D341Med (cell line): ENCODE measurements around the gene OBSCN.

Experiments
- DNase-seq: peaks from one replicate; pipeline ENCODE4 v3.0.0; 2012; ENCODE audit warnings: low spot score

The OBSCN gene

DNA sequence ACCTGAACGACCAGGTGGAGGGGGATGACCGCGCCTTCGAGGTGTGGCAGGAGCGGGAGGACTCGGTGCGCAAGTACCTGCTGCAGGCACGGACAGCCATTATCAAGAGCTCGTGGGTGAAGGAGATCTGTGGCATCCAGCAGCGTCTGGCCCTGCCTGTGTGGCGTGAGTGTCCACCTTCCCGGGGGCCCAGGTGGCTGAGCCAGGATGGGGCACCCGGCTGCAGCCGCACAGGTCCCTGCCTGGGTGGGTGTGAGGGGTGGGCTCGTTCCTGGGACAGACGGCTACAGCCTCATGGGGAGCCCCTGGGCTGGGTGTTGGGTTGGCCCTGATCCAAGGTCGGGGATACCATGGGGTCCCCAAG is 133.6 kb downstream of the OBSCN start:
- DNase-seq: no peak

DNA sequence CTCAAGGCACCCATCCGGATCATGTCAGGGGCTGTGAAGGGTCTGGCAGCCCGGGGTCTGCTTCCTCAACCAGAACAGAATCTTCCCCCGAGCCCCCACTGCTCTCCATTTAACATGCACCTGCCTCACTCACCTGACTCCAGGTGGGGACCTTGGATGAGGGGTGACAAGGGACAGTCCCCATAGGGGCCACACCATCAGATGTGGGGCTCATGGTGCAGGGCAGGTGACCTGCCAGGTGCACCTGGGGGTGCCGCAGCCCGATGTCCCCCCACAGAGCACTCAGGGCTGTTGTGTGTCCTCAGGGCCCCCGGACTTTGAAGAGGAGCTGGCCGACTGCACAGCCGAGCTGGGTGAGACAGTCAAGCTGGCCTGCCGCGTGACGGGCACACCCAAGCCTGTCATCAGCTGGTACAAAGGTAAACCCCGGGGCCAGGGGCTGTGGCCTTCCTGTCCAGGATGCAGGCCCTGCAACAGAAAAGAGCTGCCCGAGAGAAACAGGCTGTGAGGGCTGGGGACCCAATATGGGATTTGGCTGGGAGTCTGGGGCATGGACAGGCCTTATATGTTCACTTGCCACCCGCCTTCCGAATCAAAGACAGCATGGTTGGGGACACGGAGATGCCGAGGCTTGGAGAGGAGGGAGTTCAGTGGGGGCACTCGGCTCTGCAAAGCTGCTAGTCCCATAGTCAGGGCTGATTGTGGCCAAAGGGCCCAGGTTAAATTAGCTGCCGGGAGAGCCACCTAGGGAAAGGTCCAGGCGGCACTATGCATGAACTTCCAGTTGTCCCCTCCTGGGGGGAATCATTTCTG is 134.2 kb downstream of the OBSCN start:
- no peak for DNase-seq

DNA sequence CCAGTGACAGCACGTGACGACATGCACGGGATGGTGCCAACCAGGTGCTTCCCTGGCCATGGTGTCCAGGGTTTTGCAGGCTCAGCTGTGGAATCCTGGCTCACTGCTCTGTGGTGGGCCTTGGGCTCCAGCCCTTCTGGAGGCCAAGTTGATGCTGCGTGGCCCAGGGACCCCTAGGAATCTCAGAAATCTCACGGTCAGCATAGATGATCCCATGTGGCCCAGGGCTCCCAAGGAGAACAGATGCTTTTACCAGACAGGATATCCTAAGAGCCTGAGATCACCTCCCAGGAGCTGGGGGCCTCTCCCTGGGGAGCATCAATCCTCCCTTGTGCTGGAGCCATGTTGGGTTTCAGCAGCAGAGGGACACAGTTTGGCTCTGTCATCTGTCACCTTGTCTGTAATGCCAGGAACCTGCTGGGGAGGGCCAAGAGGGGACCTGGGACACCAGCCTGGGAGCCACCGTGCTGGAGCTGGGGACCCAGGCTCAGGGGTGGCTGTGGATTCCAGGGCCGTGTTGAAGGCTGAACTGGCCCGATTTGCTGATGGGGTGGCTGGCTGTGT is 134.9 kb downstream of the OBSCN start:
- DNase-seq: no peak

DNA sequence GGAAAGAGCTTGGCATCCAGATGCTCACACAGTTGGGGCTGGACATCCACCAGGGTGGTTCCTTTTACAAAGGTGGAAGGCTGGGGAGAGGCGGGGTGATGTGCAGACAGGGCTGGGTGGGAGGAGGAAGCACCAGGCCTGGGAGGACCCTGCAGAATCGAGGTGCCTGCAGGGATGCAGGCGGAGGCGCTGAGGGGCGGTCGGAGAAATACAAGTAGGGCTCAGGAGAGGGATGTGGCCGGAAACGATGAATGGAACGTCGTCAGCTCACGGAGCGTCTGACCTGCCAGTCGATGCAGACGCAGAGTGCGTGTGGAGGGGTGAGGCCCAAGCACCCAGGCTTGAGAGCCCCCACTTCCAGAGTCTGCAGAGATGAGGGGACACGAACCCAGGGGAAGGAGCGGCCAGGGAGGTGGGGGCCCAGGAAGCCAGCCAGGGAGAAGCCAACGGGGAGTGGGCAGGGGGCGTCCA is 135.4 kb downstream of the OBSCN start:
- DNase-seq: no peak

DNA sequence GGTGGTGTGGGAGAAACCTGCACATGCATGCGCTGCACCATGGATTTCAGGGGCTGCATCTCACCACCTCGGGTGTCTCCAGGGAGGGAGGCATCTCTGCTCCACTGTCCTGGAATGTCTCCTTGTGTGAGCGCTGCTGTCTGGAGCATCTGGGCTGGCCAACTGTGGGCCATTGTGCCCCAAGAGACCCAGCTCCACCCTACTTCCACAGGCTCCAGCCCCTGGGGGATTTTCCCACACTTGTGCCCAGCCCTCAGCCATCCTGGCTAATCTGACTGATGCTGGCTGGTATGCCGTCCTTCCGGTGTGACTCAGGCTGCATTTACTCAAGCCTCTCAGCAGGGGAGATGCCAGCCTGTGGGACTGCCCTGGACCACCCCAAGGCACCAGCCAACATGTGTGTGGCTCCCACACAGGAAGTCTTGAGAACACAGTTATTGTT is 136.8 kb downstream of the OBSCN start:
- DNase-seq: no peak

DNA sequence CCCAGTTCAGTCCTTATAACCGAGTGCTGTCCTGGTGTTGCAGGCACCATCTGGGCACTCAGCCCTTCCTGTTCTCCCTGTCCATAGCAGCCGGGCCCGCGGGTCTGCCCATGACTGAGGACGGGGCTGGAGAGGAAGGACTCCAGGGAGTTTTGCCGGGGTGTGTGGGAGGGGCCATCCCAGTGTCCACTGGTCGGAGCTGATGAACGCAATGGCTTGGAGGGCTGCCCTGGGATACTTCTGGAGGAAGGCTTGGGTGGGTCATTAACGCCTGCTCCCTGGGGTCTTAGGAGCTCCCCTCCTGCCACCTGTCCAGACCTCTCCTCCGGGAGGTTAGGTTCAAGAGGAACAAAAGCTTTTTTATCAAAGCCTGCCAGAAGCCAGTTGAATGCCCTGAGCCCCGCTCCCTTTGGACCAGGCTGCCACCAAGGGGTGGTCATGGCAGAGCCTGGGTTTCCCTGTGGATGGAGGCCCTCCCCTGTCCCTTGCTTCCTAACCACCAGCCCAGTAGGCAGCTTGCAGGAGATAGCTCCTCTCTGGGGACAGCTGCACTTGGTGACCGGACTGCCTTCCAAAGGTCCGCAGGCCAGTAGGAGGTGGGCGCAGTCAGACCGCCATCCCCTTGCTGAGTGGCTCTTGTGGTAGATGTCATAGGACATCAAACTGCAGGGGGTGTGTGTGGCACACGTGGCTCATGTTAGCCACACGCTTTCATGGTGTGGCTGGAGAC is 137.5 kb downstream of the OBSCN start:
- DNase-seq: no peak

DNA sequence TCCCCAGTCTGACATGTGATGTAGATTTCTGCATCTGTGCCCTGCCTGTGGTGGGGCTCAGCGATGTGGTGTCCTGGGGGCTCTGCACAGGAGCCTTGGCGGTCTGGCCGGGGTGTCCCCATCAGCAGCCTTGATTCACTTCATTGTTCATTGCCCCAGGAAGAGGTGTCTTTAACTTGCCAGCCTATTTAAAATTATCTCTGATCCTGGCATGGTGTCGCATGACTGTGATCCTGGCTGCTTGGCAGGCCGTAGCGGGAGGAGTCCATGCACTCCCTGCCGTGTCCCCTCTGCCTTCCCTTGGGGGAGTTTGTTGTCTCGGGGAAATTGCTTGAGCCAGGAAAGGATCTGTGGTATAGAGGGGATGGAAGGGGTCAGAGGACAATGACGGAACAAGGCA is 138.9 kb downstream of the OBSCN start:
- no peak for DNase-seq

DNA sequence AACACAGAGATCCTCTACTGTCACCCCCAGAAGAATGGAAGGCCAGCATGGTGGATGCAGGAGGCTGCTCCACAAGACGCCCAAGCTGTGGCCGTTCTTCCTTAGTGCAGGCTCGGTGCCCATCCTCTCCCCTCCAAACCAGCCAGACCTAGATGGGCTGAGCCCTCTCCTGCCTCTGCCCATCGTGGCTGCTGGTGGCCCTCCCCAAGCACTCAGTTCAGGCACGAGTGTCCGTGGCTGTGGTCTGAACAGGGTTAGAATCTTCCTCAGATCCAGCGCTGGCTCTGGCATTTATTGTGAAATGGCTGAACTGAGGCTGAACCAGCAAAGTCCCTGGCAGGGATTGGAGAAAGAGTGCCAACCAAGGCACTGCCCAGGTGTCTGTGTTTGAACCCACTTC is 139.3 kb downstream of the OBSCN start:
- no peak for DNase-seq

DNA sequence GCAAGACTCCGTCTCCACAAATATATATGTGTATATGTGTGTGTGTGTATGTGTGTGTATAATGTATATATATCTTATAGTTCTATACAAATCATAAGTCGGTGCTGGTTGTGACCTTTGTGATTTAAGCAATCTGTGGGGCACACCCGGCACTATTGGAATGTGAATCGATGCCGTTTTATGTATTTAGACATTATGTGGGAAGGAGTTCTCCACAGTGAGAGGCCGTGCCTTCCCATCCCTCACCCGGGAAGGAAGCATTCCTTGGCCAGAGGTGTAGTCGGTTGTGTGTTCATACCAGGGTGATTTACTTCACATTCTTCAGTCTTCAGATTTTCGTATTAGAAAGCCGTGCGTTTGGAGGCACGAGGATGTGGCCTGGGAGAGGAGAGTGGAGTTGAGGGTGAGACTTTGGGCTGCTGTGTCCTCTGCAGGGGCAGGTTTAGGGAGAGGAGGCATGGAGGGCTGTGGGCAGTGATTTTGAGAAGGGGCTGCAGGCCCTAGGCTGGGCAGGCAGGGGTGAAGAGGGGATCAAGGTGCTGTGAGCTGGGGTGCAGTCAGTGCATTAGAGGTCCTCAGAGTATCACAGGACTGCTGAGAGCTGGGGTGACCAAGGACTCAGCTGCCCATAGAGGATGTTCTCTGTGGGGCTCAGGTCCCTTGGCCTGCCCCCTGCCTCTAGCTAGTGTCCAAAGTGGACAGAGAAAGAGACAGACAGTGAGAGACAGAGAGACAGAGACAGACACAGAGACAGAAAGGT is 141.0 kb downstream of the OBSCN start:
- DNase-seq: no peak

DNA sequence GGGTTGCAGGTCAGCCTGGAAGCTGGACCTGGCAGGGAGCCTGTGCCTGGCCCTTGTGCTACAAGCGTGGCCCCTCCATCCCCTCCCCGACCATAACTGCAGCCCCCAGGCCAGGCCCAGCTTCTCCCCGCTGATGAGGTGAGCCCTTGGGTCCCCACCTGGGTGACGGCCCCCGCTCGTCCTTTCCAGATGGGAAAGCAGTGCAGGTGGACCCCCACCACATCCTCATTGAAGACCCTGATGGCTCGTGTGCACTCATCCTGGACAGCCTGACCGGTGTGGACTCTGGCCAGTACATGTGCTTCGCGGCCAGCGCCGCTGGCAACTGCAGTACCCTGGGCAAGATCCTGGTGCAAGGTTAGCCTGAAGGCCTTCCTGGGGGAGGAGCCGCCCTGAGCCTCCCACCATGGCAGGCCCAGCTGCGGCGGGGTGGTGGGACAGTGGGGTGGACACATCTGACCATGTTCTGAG is 141.9 kb downstream of the OBSCN start:
- DNase-seq: no peak

DNA sequence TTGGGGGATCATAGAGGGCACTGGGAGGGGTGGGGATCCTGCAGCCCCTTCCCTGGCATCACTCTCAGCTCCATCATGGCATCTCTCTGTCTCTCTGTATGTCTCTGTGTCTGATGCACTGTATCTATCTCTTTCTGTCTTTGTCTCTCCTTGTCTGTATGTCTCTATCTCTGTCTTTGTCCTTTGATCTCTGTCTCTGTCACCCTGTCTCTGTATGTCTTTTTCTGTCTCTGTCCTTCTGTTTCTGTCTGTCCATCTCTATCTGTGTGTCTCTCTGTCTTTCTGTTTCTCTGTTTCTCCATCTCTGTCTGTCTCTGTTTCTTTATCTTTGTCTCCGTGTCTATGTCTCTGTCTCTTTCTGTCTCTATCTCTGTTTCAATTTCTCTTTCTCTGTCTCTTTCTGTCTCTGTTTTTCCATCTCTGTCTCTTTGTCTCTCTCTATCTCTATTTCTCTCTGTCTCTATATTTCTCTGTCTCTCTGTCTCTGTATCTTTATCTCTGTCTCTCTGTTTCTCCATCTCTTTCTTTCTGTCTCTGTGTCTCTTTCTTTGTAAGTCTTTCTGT is 142.4 kb downstream of the OBSCN start:
- no peak for DNase-seq

DNA sequence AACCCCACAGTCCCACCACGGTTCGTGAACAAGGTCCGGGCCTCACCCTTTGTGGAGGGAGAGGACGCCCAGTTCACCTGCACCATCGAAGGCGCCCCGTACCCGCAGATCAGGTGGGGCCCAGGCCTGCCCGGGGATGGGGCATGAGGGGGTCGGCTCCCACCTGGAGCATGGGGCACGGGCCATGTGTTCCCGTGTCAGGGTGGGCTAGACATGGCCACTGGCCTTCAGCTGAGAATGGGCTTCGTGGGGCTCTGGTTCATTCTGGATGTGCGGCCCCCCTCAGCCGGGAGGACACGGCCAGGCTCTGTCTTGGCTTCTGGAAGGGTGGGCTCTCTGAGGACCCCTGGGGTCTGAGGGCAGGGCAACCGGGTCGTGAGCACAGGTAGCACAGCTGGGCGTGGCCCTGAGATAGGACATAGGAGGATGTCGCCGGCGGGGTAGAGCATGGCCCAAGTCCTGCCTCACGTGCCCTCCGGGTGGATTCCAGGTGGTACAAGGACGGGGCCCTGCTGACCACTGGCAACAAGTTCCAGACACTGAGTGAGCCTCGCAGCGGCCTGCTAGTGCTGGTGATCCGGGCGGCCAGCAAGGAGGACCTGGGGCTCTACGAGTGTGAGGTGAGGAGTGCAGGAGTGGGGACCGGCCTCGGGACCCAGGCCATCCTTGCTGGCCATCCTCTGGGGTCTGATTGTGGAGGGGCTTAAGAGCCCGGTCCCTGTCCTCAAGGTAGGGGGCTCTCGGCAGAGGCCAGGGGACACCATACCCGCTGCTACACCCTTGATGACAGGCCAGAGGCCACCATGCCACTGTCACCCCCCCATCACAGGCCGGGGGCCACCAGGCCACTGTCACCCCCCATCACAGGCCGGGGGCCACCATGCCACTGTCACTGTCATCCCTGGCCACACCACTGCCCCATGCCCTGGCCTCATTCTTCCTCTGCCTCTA is 143.3 kb downstream of the OBSCN start:
- DNase-seq: no peak

DNA sequence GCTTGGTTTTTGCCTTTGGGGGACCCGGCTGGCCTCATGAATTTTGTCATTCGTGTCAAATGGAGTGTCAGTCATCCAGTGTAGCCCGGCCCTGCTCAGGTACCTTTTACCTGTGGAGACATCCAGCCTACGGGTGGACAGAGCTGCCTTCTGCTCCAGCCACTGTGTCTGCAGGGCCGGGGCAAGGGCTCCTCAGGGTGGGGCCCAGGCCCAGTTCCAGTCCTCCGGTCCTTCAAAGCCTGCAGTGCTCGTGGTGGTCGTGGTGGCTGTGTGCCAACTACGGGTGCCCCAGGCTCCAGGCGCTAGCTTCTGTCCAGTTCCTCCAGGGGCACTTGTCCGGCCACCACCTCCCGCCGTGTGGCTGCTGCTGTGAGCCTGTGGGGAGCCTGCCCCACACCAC is 144.0 kb downstream of the OBSCN start:
- no peak for DNase-seq

DNA sequence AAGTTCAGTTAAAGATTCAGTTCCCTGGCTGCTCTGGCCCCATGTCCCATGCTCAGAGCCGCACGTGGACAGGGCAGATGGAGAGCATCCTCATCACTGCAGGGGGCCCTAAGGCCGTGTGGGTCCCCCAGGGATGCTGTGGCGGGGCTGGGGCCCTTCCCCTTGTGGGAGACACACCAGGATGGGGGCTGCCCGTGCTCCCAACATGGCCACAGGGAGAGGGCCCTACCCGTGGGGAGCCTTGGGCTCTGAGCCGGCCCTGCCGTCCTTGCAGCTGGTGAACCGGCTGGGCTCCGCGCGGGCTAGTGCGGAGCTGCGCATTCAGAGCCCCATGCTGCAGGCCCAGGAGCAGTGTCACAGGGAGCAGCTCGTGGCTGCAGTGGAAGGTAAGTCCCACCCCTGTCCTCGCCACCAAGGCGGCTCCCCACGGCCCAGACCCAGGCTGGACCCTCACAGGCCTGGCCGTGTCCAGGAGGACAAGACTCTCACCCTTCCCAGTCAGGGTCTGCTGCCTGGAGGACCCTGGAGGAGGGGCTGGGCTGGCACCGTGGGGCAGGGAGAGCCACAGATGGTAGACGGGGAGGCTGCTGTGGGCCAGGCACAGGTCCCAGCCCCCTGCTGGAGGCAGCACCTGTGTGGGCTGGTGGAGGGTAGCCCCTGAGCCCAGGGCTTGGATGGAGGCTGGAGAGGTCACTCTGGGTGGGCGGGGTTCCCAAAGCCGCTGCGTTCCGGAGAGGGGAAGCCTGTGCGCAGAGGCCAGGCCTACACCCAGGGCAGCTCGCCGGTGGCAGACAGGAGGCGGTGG is 145.0 kb downstream of the OBSCN start:
- DNase-seq: no peak

DNA sequence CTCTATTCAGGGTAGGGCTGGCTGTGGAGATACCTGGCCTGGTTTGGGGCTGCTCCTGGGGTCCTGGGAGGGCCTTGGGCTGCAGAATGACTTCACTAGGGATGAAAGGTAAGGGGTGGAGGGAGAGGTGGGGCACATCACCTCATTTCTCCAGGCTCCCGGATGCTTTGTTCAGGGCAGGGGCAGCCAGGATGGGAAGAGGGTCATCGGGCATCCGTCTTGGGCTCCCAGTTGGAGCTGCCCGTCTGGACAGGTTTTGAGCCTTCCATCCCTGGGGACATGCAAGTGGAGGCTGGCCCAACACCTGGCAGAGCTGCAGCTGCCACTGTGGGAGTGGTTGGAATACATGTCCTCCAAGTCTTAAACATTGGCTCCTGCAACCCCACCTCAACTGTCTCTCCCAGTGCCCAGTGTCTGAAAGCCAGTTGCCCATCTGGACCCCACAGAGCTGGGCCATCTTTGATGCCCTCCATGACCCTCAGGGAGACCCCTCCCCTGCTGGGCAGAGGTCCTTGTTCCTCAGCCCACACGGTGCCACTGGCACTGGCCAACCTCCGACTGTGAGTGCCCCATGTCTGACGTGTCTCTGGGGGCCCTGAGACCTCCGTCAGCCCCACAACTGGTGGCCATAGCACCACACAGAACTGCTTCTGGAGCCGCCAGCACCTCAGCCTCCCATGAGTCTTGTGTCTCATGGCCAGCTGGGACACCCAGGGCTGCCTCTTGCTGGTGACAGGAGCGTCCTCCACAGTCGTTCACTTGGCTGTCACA is 145.9 kb downstream of the OBSCN start:
- DNase-seq: no peak

DNA sequence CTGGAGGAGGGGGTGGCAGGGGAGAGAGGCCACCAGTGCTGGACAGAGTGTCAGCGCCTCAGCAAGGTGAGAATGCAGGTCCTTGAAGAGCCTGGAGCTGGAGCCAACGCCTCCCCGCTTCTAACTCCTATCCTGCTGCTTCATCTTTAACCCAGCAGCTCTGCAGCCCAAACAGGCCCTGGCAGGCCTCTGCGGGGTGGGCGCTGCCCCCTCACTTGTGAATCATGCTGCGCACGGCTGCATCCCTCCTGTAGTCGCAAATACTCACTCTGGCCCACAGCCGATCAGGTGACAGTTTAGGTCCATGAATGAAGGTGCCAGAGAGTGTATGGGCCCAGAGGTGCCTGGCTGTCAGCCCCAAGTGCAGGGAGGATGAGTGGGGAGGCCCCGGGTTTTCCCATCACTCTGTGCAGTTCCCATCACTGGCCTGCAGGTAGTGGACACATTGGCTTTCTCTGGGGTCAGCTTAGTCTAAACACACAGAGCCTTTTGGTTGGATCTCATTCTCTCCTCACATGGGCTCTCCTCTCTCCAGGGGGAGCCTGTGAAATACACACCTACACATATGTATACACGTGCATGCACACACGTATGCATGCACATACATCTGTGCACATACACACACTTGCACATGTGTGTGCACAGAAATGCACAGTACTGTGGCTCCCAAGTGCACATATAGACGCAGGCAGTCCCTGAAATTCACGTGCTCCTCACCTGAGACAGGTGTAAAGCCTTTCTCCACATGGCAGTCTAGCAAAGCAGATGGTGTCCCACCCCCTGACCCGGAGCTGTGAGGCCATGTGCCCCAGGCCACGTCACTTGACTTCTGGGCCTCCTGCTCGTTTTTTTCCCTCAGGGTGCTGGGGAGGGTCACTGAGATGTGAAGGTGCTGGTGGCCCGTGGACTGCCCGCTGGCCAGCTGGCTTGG is 146.8 kb downstream of the OBSCN start:
- no peak for DNase-seq

DNA sequence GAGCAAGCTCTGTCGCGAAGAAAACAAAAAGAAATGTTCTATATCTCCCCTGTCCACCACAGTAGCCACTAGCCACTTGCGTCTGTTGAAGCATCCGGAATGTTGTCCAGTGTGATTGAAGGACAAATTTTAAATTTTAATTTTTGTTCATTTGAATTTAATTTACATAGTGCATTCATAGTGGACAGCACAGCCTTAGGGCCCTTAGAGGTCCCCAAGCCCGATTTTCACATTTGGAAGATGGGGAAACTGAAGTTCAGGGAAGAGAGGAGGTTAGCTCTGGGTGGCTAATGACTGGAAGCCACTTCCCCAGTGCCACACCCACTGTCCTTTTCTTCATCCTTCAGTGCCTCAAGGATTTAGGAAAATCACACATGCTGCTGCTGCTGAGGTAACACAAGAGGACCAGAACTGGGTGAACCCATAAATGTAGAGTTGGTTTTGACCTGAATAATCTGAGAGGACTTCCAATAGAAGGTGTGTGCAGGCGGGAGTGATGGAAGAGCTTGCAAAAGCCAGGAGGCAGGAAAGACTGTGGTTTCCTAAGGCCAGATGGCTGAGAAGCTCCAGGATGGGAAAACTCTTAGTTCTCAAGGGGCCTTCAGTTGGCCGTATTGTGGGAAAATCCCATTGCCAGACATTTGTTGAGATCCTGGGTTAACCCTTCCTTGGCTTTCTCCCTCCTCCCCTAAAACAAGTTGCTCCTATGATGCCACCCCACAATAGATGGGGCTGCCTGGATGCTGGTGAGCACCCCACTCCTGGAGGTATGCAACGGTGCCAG is 149.2 kb downstream of the OBSCN start:
- no peak for DNase-seq
